Mesenchymal stem cell (in vitro differentiated cells and primary cell): ENCODE results near the gene LPP.

Experiments
- DNase-seq: peaks from one replicate; pipeline ENCODE4 v3.0.0-alpha.2; 2013
- H2AFZ ChIP-seq: one replicate; pipeline ENCODE4 v1.6.1; 2013; ENCODE audit warnings: low read depth, mild to moderate bottlenecking, control low read depth, inconsistent platforms, low read length, moderate library complexity
- H2AK5ac ChIP-seq: 2 replicates; pipeline ENCODE4 v1.6.1; 2013; ENCODE audit warnings: low read length, moderate library complexity, mild to moderate bottlenecking, inconsistent platforms; ENCODE audit not compliant: severe bottlenecking
- H2BK120ac ChIP-seq: one replicate; pipeline ENCODE4 v1.6.1; 2013; ENCODE audit warnings: low read depth, mild to moderate bottlenecking, inconsistent platforms, low read length, moderate library complexity
- H2BK12ac ChIP-seq, 2 experiments: one replicate each; pipeline ENCODE4 v1.6.1; 2013; ENCODE audit warnings: inconsistent platforms in 2 of 2, low read length in 2 of 2, mild to moderate bottlenecking in 2 of 2, moderate library complexity in 2 of 2, control low read depth in 1 of 2
- H2BK15ac ChIP-seq: one replicate; pipeline ENCODE4 v1.6.1; 2013; ENCODE audit warnings: mild to moderate bottlenecking, low read depth, inconsistent platforms; ENCODE audit not compliant: poor library complexity, severe bottlenecking
- H2BK5ac ChIP-seq: 2 replicates; pipeline ENCODE4 v1.6.1; 2013; ENCODE audit warnings: low read depth, mild to moderate bottlenecking, low read length, control low read depth, inconsistent platforms; ENCODE audit not compliant: poor library complexity, severe bottlenecking
- H3K14ac ChIP-seq, 2 experiments: one replicate each; pipeline ENCODE4 v1.6.1; 2013; ENCODE audit warnings: inconsistent platforms in 2 of 2, low read length in 2 of 2, control low read depth in 1 of 2, mild to moderate bottlenecking in 1 of 2, moderate library complexity in 1 of 2
- H3K18ac ChIP-seq, 2 experiments: one replicate each; pipeline ENCODE4 v1.6.1; 2013; ENCODE audit warnings: inconsistent platforms in 2 of 2, low read length in 2 of 2, control low read depth in 1 of 2, low read depth in 1 of 2, mild to moderate bottlenecking in 1 of 2
- H3K23ac ChIP-seq, 2 experiments: one replicate each; pipeline ENCODE4 v1.6.1; 2013; ENCODE audit warnings: inconsistent platforms in 2 of 2, low read length in 2 of 2, mild to moderate bottlenecking in 2 of 2, moderate library complexity in 2 of 2, control low read depth in 1 of 2
- H3K27ac ChIP-seq: 2 replicates; pipeline ENCODE4 v1.5.1; 2013; ENCODE audit warnings: mild to moderate bottlenecking, moderate library complexity, low read length, control low read depth, inconsistent platforms; ENCODE audit not compliant: poor library complexity, severe bottlenecking
- H3K27me3 ChIP-seq, 2 experiments: 2 replicates each; pipeline versions ENCODE4 v1.6.1 to v1.7.0; 2013; ENCODE audit warnings: low read length in 2 of 2, mild to moderate bottlenecking in 2 of 2, moderate library complexity in 2 of 2, control low read depth in 1 of 2, inconsistent platforms in 1 of 2; ENCODE audit not compliant: control insufficient read depth in 1 of 2, insufficient read depth in 1 of 2
- H3K36me3 ChIP-seq, 2 experiments: 2 replicates each; pipeline versions ENCODE4 v1.6.1 to v1.7.0; 2013; ENCODE audit warnings: low read length in 2 of 2, control low read depth in 1 of 2, inconsistent platforms in 1 of 2, low read depth in 1 of 2, mild to moderate bottlenecking in 1 of 2; ENCODE audit not compliant: insufficient read depth in 2 of 2, control insufficient read depth in 1 of 2
- H3K4ac ChIP-seq, 2 experiments: one replicate each; pipeline ENCODE4 v1.6.1; 2013; ENCODE audit warnings: inconsistent platforms in 2 of 2, low read length in 2 of 2, mild to moderate bottlenecking in 2 of 2, moderate library complexity in 2 of 2, control low read depth in 1 of 2, low read depth in 1 of 2
- H3K4me1 ChIP-seq: 2 replicates; pipeline ENCODE4 v1.6.1; 2013; ENCODE audit warnings: low read depth, low read length, control low read depth; ENCODE audit not compliant: control insufficient read depth, insufficient read depth
- H3K4me2 ChIP-seq: 2 replicates; pipeline ENCODE4 v1.6.1; 2013; ENCODE audit warnings: low read length, mild to moderate bottlenecking, inconsistent platforms; ENCODE audit not compliant: poor library complexity, severe bottlenecking
- H3K4me3 ChIP-seq, 2 experiments: 2 replicates each; pipeline versions ENCODE4 v1.5.1 to v1.7.0; 2013; ENCODE audit warnings: low read length in 2 of 2, mild to moderate bottlenecking in 2 of 2, control low read depth in 1 of 2, low read depth in 1 of 2; ENCODE audit not compliant: insufficient read depth in 1 of 2
- H3K79me1 ChIP-seq: replicated peaks from 2 replicates; pipeline ENCODE4 v1.6.1; 2013; ENCODE audit warnings: mild to moderate bottlenecking, control low read depth, low read length, inconsistent platforms; ENCODE audit not compliant: poor library complexity, severe bottlenecking
- H3K9ac ChIP-seq: 2 replicates; pipeline ENCODE4 v1.7.0; 2013; ENCODE audit warnings: mild to moderate bottlenecking, low read length, moderate library complexity
- H3K9me3 ChIP-seq: 2 replicates; pipeline ENCODE4 v1.7.0; 2013; ENCODE audit warnings: mild to moderate bottlenecking, low read length; ENCODE audit not compliant: control insufficient read depth
- H4K8ac ChIP-seq: one replicate; pipeline ENCODE4 v1.6.1; 2013; ENCODE audit warnings: inconsistent platforms, mild to moderate bottlenecking, low read length, moderate library complexity
- H4K91ac ChIP-seq: one replicate; pipeline ENCODE4 v1.6.1; 2013; ENCODE audit warnings: mild to moderate bottlenecking, low read length, inconsistent platforms
- WGBS: methylation state at CpG from one replicate; pipeline ENCODE4 v1.1.7; 2013; ENCODE audit warnings: mixed read lengths; 5-methylcytosine and 5-hydroxymethylcytosine counted together

Gene LPP

DNA sequence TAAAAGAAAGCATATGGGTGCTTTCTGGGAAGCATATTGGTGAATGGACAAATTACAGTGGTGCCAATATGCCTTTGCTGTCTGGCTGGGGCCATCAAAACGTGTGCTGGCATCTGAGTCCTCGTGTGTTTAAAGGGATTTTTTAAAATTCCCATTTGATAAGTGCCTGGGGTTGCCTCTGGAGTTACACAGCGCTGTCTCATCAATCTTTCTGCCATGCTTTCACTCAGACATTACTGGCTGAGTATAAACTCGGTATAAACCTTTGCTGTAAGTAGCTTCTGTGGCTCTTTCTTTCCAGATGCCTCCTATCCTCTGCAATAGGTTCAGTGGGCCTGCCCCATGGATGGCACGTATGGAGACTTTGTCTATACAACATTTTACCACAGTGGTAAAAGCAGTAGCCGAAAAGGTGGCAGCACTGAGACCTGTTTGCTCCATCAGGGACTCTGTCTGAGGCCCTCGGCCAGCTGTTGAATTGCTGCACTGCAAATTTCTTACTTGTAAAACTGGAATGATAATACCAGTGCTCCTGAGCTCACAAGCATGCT lies 195.5 kb downstream of the LPP start:
- no peak overlapping the region for H3K14ac ChIP-seq
- H4K91ac ChIP-seq: no peak overlapping the region
- H2BK15ac ChIP-seq: no peak overlapping the region
- H3K4me1 ChIP-seq: peaks cover 11% of the 10 kb centered on the region
- no peaks in the 10 kb centered on the region for H3K9me3 ChIP-seq
- H3K4me3 ChIP-seq: no peak overlapping the region
- H3K27me3 ChIP-seq: no peaks in the 10 kb centered on the region
- no peak overlapping the region for H2BK120ac ChIP-seq
- H2AFZ ChIP-seq: no peak overlapping the region
- no peak overlapping the region for H3K23ac ChIP-seq
- H3K4ac ChIP-seq: no peak overlapping the region
- 80% methylated on average over 7 of the region's 7 CpGs for WGBS
- peak; percentile 33 for DNase-seq
- H3K9ac ChIP-seq: peak overlapping the region; percentile 48
- H4K8ac ChIP-seq: no peak overlapping the region
- H2AK5ac ChIP-seq: peak overlapping the region; percentile 32
- H2BK5ac ChIP-seq: peak overlapping the region; percentile 3
- no peak overlapping the region for H3K18ac ChIP-seq
- peaks cover 23% of the 10 kb centered on the region for H3K79me1 ChIP-seq
- H3K27ac ChIP-seq: peak overlapping the region; percentile 64
- H3K36me3 ChIP-seq: peaks cover 0 to 3% of the 10 kb centered on the region in 2 experiments
- no peak overlapping the region for H2BK12ac ChIP-seq
- no peak overlapping the region for H3K4me2 ChIP-seq

DNA sequence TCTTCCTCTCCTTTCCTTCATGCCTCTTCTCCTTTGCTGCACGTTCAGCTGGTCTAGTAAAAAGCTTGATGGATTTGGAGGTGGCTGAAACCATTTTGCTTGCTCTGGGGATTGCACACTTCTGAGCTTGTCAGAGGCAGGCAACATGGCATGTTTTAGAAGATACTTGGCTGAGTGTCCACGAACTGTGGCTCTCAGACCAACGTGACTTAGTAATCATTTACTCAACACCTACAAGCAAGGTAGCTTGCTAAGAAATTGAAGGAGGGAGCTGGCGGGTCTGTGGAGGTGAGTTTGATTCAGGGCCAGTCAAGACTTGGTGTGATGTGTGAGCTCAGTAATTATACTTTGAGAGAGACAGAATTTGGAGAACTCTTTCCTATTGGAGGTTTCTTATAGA lies 196.0 kb downstream of the LPP start:
- Histone ChIP-seq H3K36me3 (peaks cover 0 to 3% of the 10 kb centered on the region in 2 experiments), H2BK12ac (no peak overlapping the region), H3K79me1 (peaks cover 25% of the 10 kb centered on the region), H3K4me2 (no peak overlapping the region), H2BK15ac (no peak overlapping the region), H3K9me3 (no peaks in the 10 kb centered on the region), H3K27me3 (no peaks in the 10 kb centered on the region), H2BK120ac (no peak overlapping the region), H4K91ac (no peak overlapping the region), H2AK5ac (no peak overlapping the region), H3K18ac (no peak overlapping the region), H3K4ac (no peak overlapping the region), H3K23ac (no peak overlapping the region), H3K9ac (no peak overlapping the region), H2AFZ (no peak overlapping the region), H3K4me1 (peaks cover 11% of the 10 kb centered on the region), H3K4me3 (no peak overlapping the region), H3K14ac (no peak overlapping the region), H3K27ac (peak overlapping the region; percentile 64), H4K8ac (no peak overlapping the region), H2BK5ac (no peak overlapping the region)
- DNase-seq: no peak
- WGBS: 49% methylated on average over 2 of the region's 4 CpGs

DNA sequence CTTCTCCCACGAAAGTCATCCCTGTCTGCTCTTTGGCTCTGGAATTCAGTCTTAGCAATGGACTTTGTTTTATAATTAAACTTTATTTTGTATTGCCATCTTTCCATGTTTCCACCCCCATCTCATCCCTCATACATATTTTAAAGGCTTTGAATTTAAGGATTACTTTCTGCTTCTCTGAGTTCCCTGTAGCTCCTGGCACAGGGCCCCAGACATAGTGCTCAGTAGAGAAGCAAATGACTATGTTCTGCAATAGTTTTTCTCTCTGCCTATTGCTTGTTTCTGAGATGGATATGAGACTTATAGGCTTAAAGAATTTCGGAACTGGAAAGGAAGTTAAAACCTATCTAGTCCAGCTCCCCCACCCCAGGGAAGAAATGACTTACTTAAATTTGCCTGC lies 197.0 kb downstream of the LPP start:
- Histone ChIP-seq H3K27ac (no peak overlapping the region), H3K4me3 (no peak overlapping the region)
- WGBS: 83% methylated on average over 1 of the region's 2 CpGs

DNA sequence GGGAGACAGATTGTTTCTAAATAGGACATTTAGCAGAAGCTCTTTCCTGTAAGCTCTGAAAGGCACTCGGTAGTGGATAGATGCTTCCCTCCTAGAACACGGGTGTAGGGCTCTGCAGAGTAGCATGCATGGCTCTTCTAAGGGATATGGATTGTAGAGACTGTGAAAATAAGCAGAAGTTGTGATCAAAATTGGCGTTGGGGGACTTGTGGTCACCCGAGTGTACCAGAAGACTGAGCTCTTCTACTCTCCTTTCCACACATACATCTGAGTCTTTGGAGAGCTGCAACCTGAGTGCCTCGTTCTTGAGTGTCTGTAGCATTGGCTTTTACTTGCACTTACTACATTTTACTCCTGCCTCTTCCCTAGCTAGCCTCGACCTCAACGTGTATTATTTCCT lies 197.7 kb downstream of the LPP start:
- Histone ChIP-seq H3K9me3 (no peaks in the 10 kb centered on the region), H4K91ac (no peak overlapping the region), H3K4me3 (no peak overlapping the region), H2BK120ac (no peak overlapping the region), H2BK12ac (no peak overlapping the region), H3K4ac (no peak overlapping the region), H2BK5ac (no peak overlapping the region), H3K14ac (no peak overlapping the region), H2AK5ac (no peak overlapping the region), H3K18ac (no peak overlapping the region), H2BK15ac (no peak overlapping the region), H3K27ac (no peak overlapping the region), H3K23ac (no peak overlapping the region), H3K4me1 (peaks cover 10% of the 10 kb centered on the region), H3K27me3 (no peaks in the 10 kb centered on the region), H3K36me3 (peaks cover 0 to 3% of the 10 kb centered on the region in 2 experiments), H3K79me1 (peaks cover 27% of the 10 kb centered on the region), H4K8ac (no peak overlapping the region), H2AFZ (no peak overlapping the region), H3K4me2 (no peak overlapping the region), H3K9ac (no peak overlapping the region)
- no peak for DNase-seq
- WGBS: 93% methylated on average over 7 of the region's 7 CpGs

More for the DNA sequence above, 197.0 kb downstream of the LPP start:
- H2AK5ac ChIP-seq: peak overlapping the region; percentile 37
- H2BK12ac ChIP-seq: no peak overlapping the region
- peaks cover 0 to 3% of the 10 kb centered on the region in 2 experiments for H3K36me3 ChIP-seq
- H2AFZ ChIP-seq: no peak overlapping the region
- H3K4ac ChIP-seq: no peak overlapping the region
- no peak overlapping the region for H2BK15ac ChIP-seq
- H3K27me3 ChIP-seq: no peaks in the 10 kb centered on the region
- H2BK5ac ChIP-seq: no peak overlapping the region
- H3K23ac ChIP-seq: no peak overlapping the region
- DNase-seq: no peak
- H3K4me2 ChIP-seq: no peak overlapping the region
- no peak overlapping the region for H3K18ac ChIP-seq
- peaks cover 10% of the 10 kb centered on the region for H3K4me1 ChIP-seq
- no peak overlapping the region for H2BK120ac ChIP-seq
- no peak overlapping the region for H3K14ac ChIP-seq
- no peak overlapping the region for H4K8ac ChIP-seq
- H4K91ac ChIP-seq: no peak overlapping the region
- no peaks in the 10 kb centered on the region for H3K9me3 ChIP-seq
- H3K79me1 ChIP-seq: peaks cover 23% of the 10 kb centered on the region
- H3K9ac ChIP-seq: no peak overlapping the region
